Neural cell (in vitro differentiated cells): ENCODE data around the gene LIPA. TPM values are rescaled to one million over a fixed set of nuclear protein-coding genes. Genes with fewer than 3 reads are reported as not detected.

ENCODE experiments used
- H2AFZ ChIP-seq: fragments of 200-600, 300-800 bp; sonication (generic), shearing (Covaris generic); 2 replicates; pipeline ENCODE4 v1.6.0; 2014; ENCODE audit warnings: low read depth, mild to moderate bottlenecking, antibody characterized with exemption, low read length, moderate library complexity
- H3F3A ChIP-seq: fragments of 200-600 bp; shearing (Covaris generic); 2 replicates; pipeline ENCODE4 v1.6.1; 2016; ENCODE audit warnings: mild to moderate bottlenecking, moderate library complexity, mixed read lengths, antibody characterized with exemption, low read length; ENCODE audit not compliant: insufficient read depth, poor library complexity, severe bottlenecking
- H3K27ac ChIP-seq: fragments of 200-600, 300-800 bp; sonication (generic), shearing (Covaris generic); 2 replicates; pipeline ENCODE4 v1.5.1; 2014; ENCODE audit warnings: mild to moderate bottlenecking, low read length, moderate library complexity
- H3K27me3 ChIP-seq: fragments of 300-800, 200-600 bp; sonication (generic), shearing (Covaris generic); 2 replicates; pipeline ENCODE4 v1.6.0; 2014; ENCODE audit warnings: mild to moderate bottlenecking, low read depth, low read length, moderate library complexity; ENCODE audit not compliant: insufficient read depth
- H3K36me3 ChIP-seq: fragments of 300-800, 200-600 bp; sonication (generic), shearing (Covaris generic); 2 replicates; pipeline ENCODE4 v1.5.1; 2014; ENCODE audit warnings: mild to moderate bottlenecking, antibody characterized with exemption, low read length, moderate library complexity; ENCODE audit not compliant: insufficient read depth
- H3K4me2 ChIP-seq: fragments of 300-800, 200-600 bp; sonication (generic), shearing (Covaris generic); 2 replicates; pipeline ENCODE4 v1.6.0; 2014; ENCODE audit warnings: mild to moderate bottlenecking, low read length
- H3K4me3 ChIP-seq: fragments of 300-800, 200-600 bp; sonication (generic), shearing (Covaris generic); 2 replicates; pipeline ENCODE4 v1.5.1; 2014; ENCODE audit warnings: mild to moderate bottlenecking, low read length, moderate library complexity
- H3K79me2 ChIP-seq: fragments of 200-600 bp; shearing (Covaris generic); replicated peaks from 2 replicates; pipeline ENCODE4 v1.6.0; 2014; ENCODE audit warnings: mild to moderate bottlenecking, low read length, moderate library complexity; ENCODE audit not compliant: insufficient read depth
- H3K9ac ChIP-seq: fragments of 300-800, 200-600 bp; sonication (generic), shearing (Covaris generic); 2 replicates; pipeline ENCODE4 v1.6.1; 2016; ENCODE audit warnings: mild to moderate bottlenecking, low read length, mixed read lengths
- H3K9me2 ChIP-seq: fragments of 200-600 bp; shearing (Covaris generic); 2 replicates; pipeline ENCODE4 v1.6.1; 2016; ENCODE audit warnings: mild to moderate bottlenecking, low read length, mixed read lengths; ENCODE audit not compliant: insufficient read depth
- H3K9me3 ChIP-seq: fragments of 200-600, 300-800 bp; sonication (generic), shearing (Covaris generic); 2 replicates; pipeline ENCODE4 v1.6.1; 2016; ENCODE audit warnings: mild to moderate bottlenecking, mixed run types, low read length, moderate library complexity, mixed read lengths
- H4K20me1 ChIP-seq: fragments of 200-600 bp; shearing (Covaris generic); 2 replicates; pipeline ENCODE4 v1.6.1; 2016; ENCODE audit warnings: mild to moderate bottlenecking, mixed run types; ENCODE audit not compliant: insufficient read depth
- EP300 ChIP-seq: fragments of 450-650 bp; conservative IDR thresholded peaks from 2 replicates; pipeline ENCODE4 v1.6.1; 2014; ENCODE audit warnings: antibody characterized with exemption, mild to moderate bottlenecking, moderate library complexity; ENCODE audit not compliant: poor library complexity, severe bottlenecking
- EZH2 ChIP-seq: fragments of 200-600, 300-800 bp; shearing (Covaris generic), sonication (generic); IDR thresholded peaks from 2 replicates; pipeline ENCODE4 v1.6.1; 2014; ENCODE audit warnings: antibody characterized with exemption, low read length, borderline replicate concordance, mild to moderate bottlenecking; ENCODE audit not compliant: insufficient read depth, poor library complexity, severe bottlenecking
- MXI1 ChIP-seq: fragments of 450-650 bp; conservative IDR thresholded peaks from 2 replicates; pipeline ENCODE4 v1.6.1; 2014; ENCODE audit warnings: antibody characterized with exemption, mild to moderate bottlenecking; ENCODE audit not compliant: poor library complexity, severe bottlenecking
- POLR2AphosphoS5 ChIP-seq: IDR thresholded peaks from 2 replicates; pipeline ENCODE4 v1.6.1; 2012
- RAD21 ChIP-seq: fragments of 450-650 bp; conservative IDR thresholded peaks from 2 replicates; pipeline ENCODE4 v1.6.1; 2014; ENCODE audit warnings: antibody characterized with exemption, mild to moderate bottlenecking, moderate library complexity
- SMC3 ChIP-seq: fragments of 450-650 bp; conservative IDR thresholded peaks from 2 replicates; pipeline ENCODE4 v1.6.1; 2014; ENCODE audit warnings: antibody characterized with exemption, mild to moderate bottlenecking, moderate library complexity; ENCODE audit not compliant: poor library complexity
- TAF1 ChIP-seq: IDR thresholded peaks from 2 replicates; pipeline ENCODE4 v1.6.1; 2012; ENCODE audit warnings: low read depth
- polyA plus RNA-seq: library from polyadenylated mRNA; depleted of rRNA; stranded (reverse); fragments of >200 nt; gene quantifications from 2 replicates; pipeline ENCODE4 v1.2.3, GENCODE V29; 2014
- TF ChIP-seq, protein P1 (sequence below): fragments of 450-650 bp; IDR thresholded peaks from 2 replicates; pipeline ENCODE4 v1.5.1; 2014; ENCODE audit warnings: antibody characterized with exemption, mild to moderate bottlenecking, moderate library complexity; ENCODE audit not compliant: poor library complexity, severe bottlenecking
- TF ChIP-seq, protein P2 (sequence below): IDR thresholded peaks from 2 replicates; pipeline ENCODE4 v1.6.1; 2012; ENCODE audit warnings: borderline replicate concordance

LIPA gene
- polyA plus RNA-seq, 1 donor from 2014 or later = 20.8 TPM

- TF ChIP-seq, protein P1, sequence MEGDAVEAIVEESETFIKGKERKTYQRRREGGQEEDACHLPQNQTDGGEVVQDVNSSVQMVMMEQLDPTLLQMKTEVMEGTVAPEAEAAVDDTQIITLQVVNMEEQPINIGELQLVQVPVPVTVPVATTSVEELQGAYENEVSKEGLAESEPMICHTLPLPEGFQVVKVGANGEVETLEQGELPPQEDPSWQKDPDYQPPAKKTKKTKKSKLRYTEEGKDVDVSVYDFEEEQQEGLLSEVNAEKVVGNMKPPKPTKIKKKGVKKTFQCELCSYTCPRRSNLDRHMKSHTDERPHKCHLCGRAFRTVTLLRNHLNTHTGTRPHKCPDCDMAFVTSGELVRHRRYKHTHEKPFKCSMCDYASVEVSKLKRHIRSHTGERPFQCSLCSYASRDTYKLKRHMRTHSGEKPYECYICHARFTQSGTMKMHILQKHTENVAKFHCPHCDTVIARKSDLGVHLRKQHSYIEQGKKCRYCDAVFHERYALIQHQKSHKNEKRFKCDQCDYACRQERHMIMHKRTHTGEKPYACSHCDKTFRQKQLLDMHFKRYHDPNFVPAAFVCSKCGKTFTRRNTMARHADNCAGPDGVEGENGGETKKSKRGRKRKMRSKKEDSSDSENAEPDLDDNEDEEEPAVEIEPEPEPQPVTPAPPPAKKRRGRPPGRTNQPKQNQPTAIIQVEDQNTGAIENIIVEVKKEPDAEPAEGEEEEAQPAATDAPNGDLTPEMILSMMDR = no peak
- TF ChIP-seq RAD21 (no peak), EZH2 (no peak), POLR2AphosphoS5 (no peak), EP300 (no peak), MXI1 (no peak), TAF1 (no peak), SMC3 (no peak)
- TF ChIP-seq, protein P2, sequence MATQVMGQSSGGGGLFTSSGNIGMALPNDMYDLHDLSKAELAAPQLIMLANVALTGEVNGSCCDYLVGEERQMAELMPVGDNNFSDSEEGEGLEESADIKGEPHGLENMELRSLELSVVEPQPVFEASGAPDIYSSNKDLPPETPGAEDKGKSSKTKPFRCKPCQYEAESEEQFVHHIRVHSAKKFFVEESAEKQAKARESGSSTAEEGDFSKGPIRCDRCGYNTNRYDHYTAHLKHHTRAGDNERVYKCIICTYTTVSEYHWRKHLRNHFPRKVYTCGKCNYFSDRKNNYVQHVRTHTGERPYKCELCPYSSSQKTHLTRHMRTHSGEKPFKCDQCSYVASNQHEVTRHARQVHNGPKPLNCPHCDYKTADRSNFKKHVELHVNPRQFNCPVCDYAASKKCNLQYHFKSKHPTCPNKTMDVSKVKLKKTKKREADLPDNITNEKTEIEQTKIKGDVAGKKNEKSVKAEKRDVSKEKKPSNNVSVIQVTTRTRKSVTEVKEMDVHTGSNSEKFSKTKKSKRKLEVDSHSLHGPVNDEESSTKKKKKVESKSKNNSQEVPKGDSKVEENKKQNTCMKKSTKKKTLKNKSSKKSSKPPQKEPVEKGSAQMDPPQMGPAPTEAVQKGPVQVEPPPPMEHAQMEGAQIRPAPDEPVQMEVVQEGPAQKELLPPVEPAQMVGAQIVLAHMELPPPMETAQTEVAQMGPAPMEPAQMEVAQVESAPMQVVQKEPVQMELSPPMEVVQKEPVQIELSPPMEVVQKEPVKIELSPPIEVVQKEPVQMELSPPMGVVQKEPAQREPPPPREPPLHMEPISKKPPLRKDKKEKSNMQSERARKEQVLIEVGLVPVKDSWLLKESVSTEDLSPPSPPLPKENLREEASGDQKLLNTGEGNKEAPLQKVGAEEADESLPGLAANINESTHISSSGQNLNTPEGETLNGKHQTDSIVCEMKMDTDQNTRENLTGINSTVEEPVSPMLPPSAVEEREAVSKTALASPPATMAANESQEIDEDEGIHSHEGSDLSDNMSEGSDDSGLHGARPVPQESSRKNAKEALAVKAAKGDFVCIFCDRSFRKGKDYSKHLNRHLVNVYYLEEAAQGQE = no peak
- Histone ChIP-seq H3F3A (no peaks in the 10 kb centered on the region), H4K20me1 (no peaks in the 10 kb centered on the region), H3K4me2 (no peak overlapping the region), H3K79me2 (no peaks in the 10 kb centered on the region), H3K9ac (no peak overlapping the region), H3K27me3 (no peaks in the 10 kb centered on the region), H3K36me3 (no peaks in the 10 kb centered on the region), H3K4me3 (no peak overlapping the region), H3K27ac (no peak overlapping the region), H3K9me2 (no peaks in the 10 kb centered on the region), H2AFZ (no peak overlapping the region), H3K9me3 (no peaks in the 10 kb centered on the region)
Observed at GRCh38 chr10:89263091-89263490, 11.5 kb upstream of the LIPA start.

DNA sequence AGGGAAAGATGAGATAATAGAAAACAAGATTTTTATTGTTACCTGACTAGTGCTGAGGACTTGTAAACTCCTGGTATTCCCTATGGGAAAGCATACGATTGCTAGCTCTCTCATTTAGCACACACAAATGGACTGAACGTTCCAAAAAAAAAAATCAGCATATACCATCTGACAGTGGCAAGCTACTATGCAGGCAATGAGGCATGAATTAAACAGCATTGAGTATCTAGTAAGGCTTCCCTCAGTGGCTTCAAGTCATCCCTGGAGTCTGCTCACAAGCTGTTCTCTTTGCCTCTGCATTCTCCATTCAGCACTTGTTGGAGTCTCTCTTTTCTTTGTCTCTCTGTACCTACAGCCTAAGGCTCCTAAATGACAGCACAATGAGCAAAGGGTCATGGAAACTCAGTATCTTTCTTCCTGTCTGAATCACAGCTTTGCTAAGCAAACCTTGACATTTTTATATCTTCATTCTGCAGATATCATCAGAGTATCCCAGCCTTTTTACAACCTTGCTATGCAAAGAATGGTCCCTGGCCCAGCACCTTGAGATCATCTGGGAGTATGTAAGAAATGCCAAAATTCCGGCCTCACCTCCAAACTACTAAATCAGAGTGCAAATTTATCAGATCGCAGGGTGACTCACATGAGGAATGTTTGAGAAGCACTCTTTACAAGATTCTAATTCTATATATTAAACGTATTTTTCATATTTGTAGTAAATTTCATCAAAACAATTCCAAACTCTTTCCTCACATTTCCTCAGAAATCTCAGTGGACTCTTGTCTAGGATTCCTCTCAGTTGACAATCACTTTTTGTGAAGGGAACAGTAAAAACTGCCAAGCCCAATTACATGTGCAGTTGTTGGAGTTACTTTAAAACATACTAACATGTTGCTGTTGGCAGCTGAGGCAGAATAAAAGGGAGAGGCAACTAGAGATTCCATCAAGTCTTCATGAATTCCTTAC, 10.8 kb upstream of the LIPA start:
- Histone ChIP-seq H3F3A (no peaks in the 10 kb centered on the region), H3K9me2 (no peaks in the 10 kb centered on the region), H3K4me2 (no peak overlapping the region), H3K4me3 (no peak overlapping the region), H3K27ac (no peak overlapping the region), H3K79me2 (no peaks in the 10 kb centered on the region), H2AFZ (no peak overlapping the region), H3K9ac (no peak overlapping the region), H3K27me3 (no peaks in the 10 kb centered on the region), H4K20me1 (no peaks in the 10 kb centered on the region), H3K36me3 (no peaks in the 10 kb centered on the region), H3K9me3 (no peaks in the 10 kb centered on the region)
- TF ChIP-seq, protein P1 = no peak
- TF ChIP-seq, protein P2 = no peak
- TF ChIP-seq EZH2 (no peak), SMC3 (no peak), TAF1 (no peak), RAD21 (no peak), EP300 (no peak), MXI1 (no peak), POLR2AphosphoS5 (no peak)
